IMR-90 (cell line): ENCODE measurements around the gene PMEPA1. TPM values are rescaled to one million over a fixed set of nuclear protein-coding genes. Genes with fewer than 3 reads are reported as not detected.

Source experiments
- ATAC-seq: fragments of 200-7000 bp; cut with Tn5 transposase; 2 replicates; pipeline ENCODE4 v1.9.1; 2020; ENCODE audit warnings: low read depth, mild to moderate bottlenecking, moderate library complexity
- BruUV-seq: library from RNA; stranded (reverse); fragments of 400-500 nt; replicated peaks from 2 replicates; lab custom pipeline; 2021; lab: Mats Ljungman, UMichigan
- CTCF ChIA-PET: fragments of 300-600 bp; formaldehyde crosslinking; extraction: SDS; loops from one replicate; lab custom pipeline; 2021; ENCODE audit warnings: antibody characterized with exemption; lab: Yijun Ruan, JAX
- POLR2A ChIA-PET: fragments of 300-600 bp; sonication (Branson Sonifier 250); formaldehyde crosslinking; loops from one replicate; lab custom pipeline; 2022; ENCODE audit warnings: antibody characterized with exemption; ENCODE audit not compliant: unreplicated experiment; lab: Charles Lee
- DNase-seq: peaks from one replicate; pipeline ENCODE4 v3.0.0; 2013
- H2AFZ ChIP-seq: replicated peaks from 2 replicates; pipeline ENCODE3; 2013; ENCODE audit warnings: low read length, mild to moderate bottlenecking; ENCODE audit not compliant: poor library complexity
- H2AK5ac ChIP-seq: 2 replicates; pipeline ENCODE4 v1.6.1; 2013; ENCODE audit warnings: low read depth, low read length, inconsistent platforms
- H2AK9ac ChIP-seq: replicated peaks from 2 replicates; pipeline ENCODE3; 2013; ENCODE audit warnings: mild to moderate bottlenecking, low read depth, low read length, moderate library complexity; ENCODE audit not compliant: poor library complexity
- H2BK120ac ChIP-seq: 2 replicates; pipeline ENCODE4 v1.6.1; 2013; ENCODE audit warnings: low read depth, low read length, inconsistent platforms
- H2BK15ac ChIP-seq: 3 replicates; pipeline ENCODE4 v1.6.1; 2013; ENCODE audit warnings: low read depth, low read length, inconsistent platforms
- H2BK20ac ChIP-seq: 2 replicates; pipeline ENCODE4 v1.6.1; 2013; ENCODE audit warnings: low read depth, mild to moderate bottlenecking, inconsistent platforms, low read length, moderate library complexity
- H2BK5ac ChIP-seq: 2 replicates; pipeline ENCODE4 v1.6.1; 2013; ENCODE audit warnings: mild to moderate bottlenecking, low read depth, low read length, inconsistent platforms; ENCODE audit not compliant: poor library complexity, severe bottlenecking
- H3K14ac ChIP-seq: replicated peaks from 2 replicates; pipeline ENCODE4 v1.6.1; 2013; ENCODE audit warnings: low read depth, low read length, inconsistent platforms
- H3K18ac ChIP-seq: 2 replicates; pipeline ENCODE4 v1.6.1; 2013; ENCODE audit warnings: low read depth, low read length, control low read depth
- H3K23ac ChIP-seq: 2 replicates; pipeline ENCODE4 v1.6.1; 2013; ENCODE audit warnings: low read depth, low read length, inconsistent platforms
- H3K27ac ChIP-seq: 2 replicates; pipeline ENCODE4 v1.5.1; 2013; ENCODE audit warnings: mild to moderate bottlenecking, control low read depth, low read length; ENCODE audit not compliant: insufficient read depth
- H3K27me3 ChIP-seq: 2 replicates; pipeline ENCODE4 v1.6.1; 2013; ENCODE audit warnings: low read length; ENCODE audit not compliant: control insufficient read depth, insufficient read depth
- H3K36me3 ChIP-seq: 2 replicates; pipeline ENCODE4 v1.6.1; 2013; ENCODE audit warnings: low read length, mixed read lengths; ENCODE audit not compliant: control insufficient read depth, insufficient read depth
- H3K4ac ChIP-seq: 2 replicates; pipeline ENCODE4 v1.6.1; 2013; ENCODE audit warnings: low read depth, low read length, inconsistent platforms
- H3K4me1 ChIP-seq: 2 replicates; pipeline ENCODE4 v1.6.1; 2013; ENCODE audit warnings: low read length, mixed read lengths; ENCODE audit not compliant: control insufficient read depth, insufficient read depth
- H3K4me2 ChIP-seq: 2 replicates; pipeline ENCODE4 v1.6.1; 2013; ENCODE audit warnings: low read depth, mild to moderate bottlenecking, control low read depth, low read length, moderate library complexity
- H3K4me3 ChIP-seq: 2 replicates; pipeline ENCODE4 v1.5.1; 2013; ENCODE audit warnings: low read depth, mild to moderate bottlenecking, control low read depth, low read length, moderate library complexity; ENCODE audit not compliant: insufficient read depth
- H3K56ac ChIP-seq: 2 replicates; pipeline ENCODE4 v1.6.1; 2013; ENCODE audit warnings: low read length, inconsistent platforms; ENCODE audit not compliant: insufficient read depth; ENCODE audit errors: extremely low read depth
- H3K79me1 ChIP-seq, 2 experiments: 2 replicates each; pipeline ENCODE4 v1.6.1; 2013; ENCODE audit warnings: low read length in 2 of 2, inconsistent platforms in 1 of 2, low read depth in 1 of 2
- H3K9ac ChIP-seq: 2 replicates; pipeline ENCODE4 v1.6.1; 2013; ENCODE audit warnings: low read depth, low read length, control low read depth
- H3K9me1 ChIP-seq: 2 replicates; pipeline ENCODE4 v1.6.1; 2013; ENCODE audit warnings: low read length, inconsistent platforms; ENCODE audit not compliant: insufficient read depth
- H3K9me3 ChIP-seq: 2 replicates; pipeline ENCODE4 v1.6.1; 2013; ENCODE audit warnings: low read length; ENCODE audit not compliant: control insufficient read depth, insufficient read depth
- H4K20me1 ChIP-seq: 2 replicates; pipeline ENCODE4 v1.6.1; 2013; ENCODE audit warnings: low read length, inconsistent platforms; ENCODE audit not compliant: insufficient read depth
- H4K5ac ChIP-seq: 2 replicates; pipeline ENCODE4 v1.6.1; 2013; ENCODE audit warnings: mild to moderate bottlenecking, low read depth, low read length, control low read depth
- H4K8ac ChIP-seq, 2 experiments: 2 replicates each; pipeline ENCODE4 v1.6.1; 2013; ENCODE audit warnings: low read depth in 2 of 2, low read length in 2 of 2, control low read depth in 1 of 2, inconsistent platforms in 1 of 2
- H4K91ac ChIP-seq: 2 replicates; pipeline ENCODE4 v1.6.1; 2013; ENCODE audit warnings: low read depth, low read length, inconsistent platforms; ENCODE audit not compliant: insufficient read depth
- BHLHE40 ChIP-seq: fragments of 150-350 bp; IDR thresholded peaks from 2 replicates; pipeline ENCODE4 v1.6.1; 2016; ENCODE audit warnings: mild to moderate bottlenecking, low read depth, low read length
- CEBPB ChIP-seq: IDR thresholded peaks from 2 replicates; pipeline ENCODE4 v1.6.1; 2012; ENCODE audit warnings: low read depth, low read length, improper control_type of control experiment
- CHD1 ChIP-seq: IDR thresholded peaks from 2 replicates; pipeline ENCODE4 v1.6.1; 2012; ENCODE audit warnings: low read depth, low read length, improper control_type of control experiment
- CTCF ChIP-seq: conservative IDR thresholded peaks from 2 replicates; pipeline ENCODE4 v1.5.1; 2012; ENCODE audit warnings: mild to moderate bottlenecking, low read depth, low read length, improper control_type of control experiment
- ELK1 ChIP-seq: fragments of 150-350 bp; IDR thresholded peaks from 2 replicates; pipeline ENCODE4 v1.6.1; 2016; ENCODE audit warnings: low read depth, mild to moderate bottlenecking, low read length, moderate library complexity, borderline replicate concordance
- FOS ChIP-seq: fragments of 150-350 bp; IDR thresholded peaks from 2 replicates; pipeline ENCODE4 v1.6.1; 2016; ENCODE audit warnings: low read depth, low read length
- MAFK ChIP-seq: IDR thresholded peaks from 2 replicates; pipeline ENCODE4 v1.6.1; 2012; ENCODE audit warnings: low read depth, low read length, improper control_type of control experiment
- MAZ ChIP-seq: IDR thresholded peaks from 2 replicates; pipeline ENCODE4 v1.6.1; 2012; ENCODE audit warnings: low read depth, mild to moderate bottlenecking, low read length, improper control_type of control experiment, moderate library complexity, borderline replicate concordance
- MXI1 ChIP-seq: IDR thresholded peaks from 2 replicates; pipeline ENCODE4 v1.6.1; 2012; ENCODE audit warnings: low read depth, mild to moderate bottlenecking, low read length, moderate library complexity, borderline replicate concordance
- NFE2L2 ChIP-seq: fragments of 150-350 bp; IDR thresholded peaks from 2 replicates; pipeline ENCODE4 v1.6.1; 2016; ENCODE audit warnings: low read depth, mild to moderate bottlenecking, low read length
- POLR2A ChIP-seq: IDR thresholded peaks from 2 replicates; pipeline ENCODE4 v1.6.1; 2012; ENCODE audit warnings: mild to moderate bottlenecking, low read depth, low read length
- RAD21 ChIP-seq: IDR thresholded peaks from 2 replicates; pipeline ENCODE4 v1.6.1; 2012; ENCODE audit warnings: low read length, improper control_type of control experiment
- RCOR1 ChIP-seq: IDR thresholded peaks from 2 replicates; pipeline ENCODE4 v1.6.1; 2012; ENCODE audit warnings: mild to moderate bottlenecking, low read length, improper control_type of control experiment; ENCODE audit not compliant: insufficient replicate concordance
- RFX5 ChIP-seq: IDR thresholded peaks from 2 replicates; pipeline ENCODE4 v1.8.0; 2012; ENCODE audit warnings: low read depth, mild to moderate bottlenecking, low read length, moderate library complexity
- SMC3 ChIP-seq: fragments of 150-350 bp; IDR thresholded peaks from 2 replicates; pipeline ENCODE4 v1.6.1; 2016; ENCODE audit warnings: low read depth, mild to moderate bottlenecking, antibody characterized with exemption, low read length, moderate library complexity
- USF2 ChIP-seq: fragments of 150-350 bp; IDR thresholded peaks from 2 replicates; pipeline ENCODE4 v1.6.1; 2017; ENCODE audit warnings: mild to moderate bottlenecking, antibody characterized with exemption, low read length, low read depth
- WGBS, 2 experiments: methylation state at CpG; one replicate each; pipeline versions ENCODE4 v1.1.5 to v1.1.7; 2013; ENCODE audit warnings: missing lambda C conversion rate in 2 of 2; ENCODE audit not compliant: insufficient read length in 1 of 2; ENCODE audit errors: extremely low coverage in 2 of 2; 5-methylcytosine and 5-hydroxymethylcytosine counted together
- dilution Hi-C: fragments of 300-500 bp; cut with HindIII; formaldehyde crosslinking; loops from one replicate; pipeline ENCODE4 v1.14.3; 2018; ENCODE audit warnings: low sequenced_read_pairs; ENCODE audit not compliant: unreplicated experiment
- in situ Hi-C: fragments of 300-500 bp; cut with MboI; formaldehyde crosslinking; loops from 3 replicates; pipeline ENCODE4 v1.14.3; 2019; ENCODE audit warnings: low sequenced_read_pairs, inconsistent platforms, mixed read lengths
- intact Hi-C: fragments of 100-400 bp; cut with micrococcal nuclease; formaldehyde crosslinking; loops from 2 replicates; pipeline ENCODE4 v1.10.0; 2022
- polyA plus RNA-seq, 3 experiments: library from polyadenylated mRNA; depleted of rRNA; stranded (reverse); fragments of >200 nt; gene quantifications; 2 replicates each; pipeline ENCODE4 v1.2.3, GENCODE V29; 2012; ENCODE audit warnings: low replicate concordance in 1 of 3
- total RNA-seq: library from RNA; depleted of rRNA; stranded (reverse); fragments of >200 nt; gene quantifications from 2 replicates; pipeline ENCODE4 v1.2.3, GENCODE V29; 2012

PMEPA1 gene
- total and polyA plus RNA-seq, 2 of the 4 experiments (the other 2 are of a cell fraction): 2.0 to 6.9 TPM

- ChIA-PET POLR2A (no interaction called here), CTCF (no interaction called here)
- Histone ChIP-seq H3K56ac (no peak overlapping the region), H3K9me1 (no peaks in the 10 kb centered on the region), H2BK120ac (no peak overlapping the region), H2BK20ac (no peak overlapping the region), H3K14ac (no peak overlapping the region), H4K20me1 (no peaks in the 10 kb centered on the region; the same call in 1 of the 2 replicates), H3K4ac (no peak overlapping the region), H3K9ac (no peak overlapping the region), H4K5ac (no peak overlapping the region), H3K4me3 (no peak overlapping the region), H4K8ac (no peak overlapping the region), H3K4me1 (peaks cover 6% of the 10 kb centered on the region), H3K27me3 (peaks cover 20% of the 10 kb centered on the region), H2BK5ac (no peak overlapping the region), H3K79me1 (no peaks in the 10 kb centered on the region), H3K36me3 (no peaks in the 10 kb centered on the region), H2AK9ac (no peak overlapping the region), H3K9me3 (peaks cover 3% of the 10 kb centered on the region; the same call in 1 of the 2 replicates), H2AK5ac (no peak overlapping the region), H3K18ac (no peak overlapping the region), H3K4me2 (peak overlapping the region; percentile 43; the same call in 1 of the 2 replicates), H3K27ac (no peak overlapping the region), H4K91ac (no peak overlapping the region), H2BK15ac (no peak overlapping the region), H2AFZ (peak overlapping the region; percentile 71), H3K23ac (no peak overlapping the region)
- 48% methylated on average over 6 of the region's 18 CpGs; no CpG with 5 or more reads in 1 of the 2 experiments for WGBS, 2 experiments
- BruUV-seq: no TSS peak
- dilution Hi-C loops: no loop called here
- DNase-seq (peak; percentile 1), ATAC-seq (no peak; the same call in 1 of the 2 replicates)
- TF ChIP-seq NFE2L2: no peak
- no peak for TF ChIP-seq SMC3
- no peak for TF ChIP-seq RAD21
- no peak for TF ChIP-seq RCOR1
- TF ChIP-seq MAZ: no peak
- no peak for TF ChIP-seq MXI1
- no peak for TF ChIP-seq MAFK
- TF ChIP-seq CHD1: no peak
- no peak for TF ChIP-seq CTCF
- TF ChIP-seq RFX5: no peak
- TF ChIP-seq FOS: no peak
- TF ChIP-seq USF2: no peak
- no peak for TF ChIP-seq CEBPB
- no peak for TF ChIP-seq POLR2A
- TF ChIP-seq ELK1: no peak
- no peak for TF ChIP-seq BHLHE40
- in situ Hi-C loops: no loop called here
- intact Hi-C loops: no loop called here
Observed at GRCh38 chr20:57747861-57748481, 38.2 kb upstream of the PMEPA1 start.
